Measurements from ENCODE around the gene PPP3CB.

- TF ChIP-seq REST (IDR thresholded peaks at IDR 0.05; ENCODE audit: insufficient read depth in 1 of 2, low read depth in 2 of 2, low read length in 2 of 2) (peak in 1 of 2 experiments; percentile 54; a peak in 1 of 4 replicates), POLR2AphosphoS5 (IDR thresholded peaks at IDR 0.05; ENCODE audit: low read depth, low read length) (no peak)
Measured at GRCh38 chr10:73407495-73407894, 88.3 kb downstream of the PPP3CB start.
